Measurements from ENCODE around the gene SERINC2.
A peak's percentile ranks its signal among the peaks of the same experiment; 100 is the strongest.
"Not testable (repeated sequence)": the region's sequence is repeated elsewhere in the genome, so short reads cannot be mapped to it uniquely, and the experiment has no call there.

The SERINC2 gene

DNA sequence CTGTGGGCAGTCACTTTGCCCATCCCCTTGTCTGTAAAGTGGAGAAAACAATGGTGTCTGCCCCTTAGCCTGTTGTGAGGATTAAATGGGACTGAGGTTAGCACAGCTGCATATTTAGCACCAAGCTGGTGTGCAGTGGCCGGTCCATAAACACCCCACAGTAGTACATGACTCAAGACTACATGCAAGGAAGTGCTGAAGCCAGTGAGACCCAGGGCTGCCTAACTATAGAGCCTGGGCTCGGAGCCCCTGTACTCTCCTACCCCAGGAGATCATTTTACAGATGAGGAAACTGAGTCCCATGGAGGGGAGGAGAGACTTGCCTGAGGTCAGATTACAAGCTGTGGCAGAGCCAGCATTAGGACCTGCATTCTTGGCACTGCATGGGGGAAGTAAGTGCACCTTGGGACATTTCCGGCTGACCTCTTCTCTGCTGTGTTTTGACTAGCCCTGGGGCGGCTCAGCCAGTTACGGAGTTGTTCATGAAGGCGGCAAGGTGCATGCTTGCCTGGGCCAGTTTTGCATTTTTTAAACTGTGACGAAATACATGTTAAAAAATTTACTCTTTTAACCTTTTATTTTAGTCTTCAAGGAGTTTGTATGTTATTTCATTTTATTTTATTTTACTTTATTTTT lies 3.2 kb downstream of the SERINC2 start:
- no peak for DNase-seq

- no peak for DNase-seq
These were observed 4.1 kb downstream of the SERINC2 start for GRCh38 chr1:31417148-31417547.

DNA sequence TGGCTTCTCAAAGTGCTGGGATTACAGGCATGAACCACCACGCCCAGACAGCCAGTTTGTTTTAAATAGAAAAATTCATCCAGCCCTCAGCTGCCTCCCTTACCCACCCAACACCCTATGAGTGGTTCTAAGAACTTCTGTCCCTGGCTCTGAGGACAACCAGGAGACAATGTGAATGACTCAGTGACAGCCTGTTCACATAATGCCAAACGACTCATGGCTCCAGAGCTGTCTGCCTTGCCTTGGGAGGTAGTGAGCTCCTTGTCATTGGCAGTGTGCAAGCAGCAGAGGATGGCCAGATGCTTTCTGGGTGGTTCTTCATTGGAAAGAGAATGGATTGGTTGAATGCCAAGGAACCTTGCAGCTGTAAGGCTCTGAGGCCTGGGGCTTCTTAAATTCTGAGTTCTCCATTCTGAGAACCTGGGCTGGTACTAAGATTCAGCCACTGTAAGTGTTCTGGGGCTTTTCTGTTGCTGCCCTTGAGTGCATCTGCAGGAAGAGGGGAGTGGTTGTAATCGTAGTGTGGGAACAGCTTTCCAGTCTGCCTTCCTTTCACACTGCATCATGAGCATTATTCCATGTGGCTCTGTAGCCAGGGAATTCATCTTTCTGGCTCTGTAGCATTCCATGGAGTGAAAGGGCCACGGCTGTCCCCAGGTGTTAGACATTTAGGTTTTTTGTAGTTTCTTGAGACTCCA lies 5.8 kb downstream of the SERINC2 start:
- DNase-seq: no peak

DNA sequence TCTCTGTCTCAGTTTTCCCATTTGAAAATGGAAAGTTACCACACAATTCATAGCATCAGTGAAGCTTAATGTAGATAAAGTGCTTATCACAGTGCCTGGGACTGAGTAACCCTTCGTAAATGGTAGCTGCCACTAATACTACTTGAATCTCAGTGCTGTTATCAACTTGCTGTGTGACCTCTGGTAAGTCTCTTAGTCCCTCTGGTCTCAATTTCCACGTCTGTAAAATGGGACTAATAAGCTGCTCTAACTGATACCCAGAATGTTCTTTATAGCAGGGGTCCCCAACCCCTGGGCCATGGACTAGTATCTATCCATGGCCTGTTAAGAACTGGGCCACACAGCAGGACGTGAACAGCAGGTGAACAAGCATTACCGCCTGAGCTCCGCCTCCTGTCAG lies 7.7 kb downstream of the SERINC2 start:
- no peak for DNase-seq

DNA sequence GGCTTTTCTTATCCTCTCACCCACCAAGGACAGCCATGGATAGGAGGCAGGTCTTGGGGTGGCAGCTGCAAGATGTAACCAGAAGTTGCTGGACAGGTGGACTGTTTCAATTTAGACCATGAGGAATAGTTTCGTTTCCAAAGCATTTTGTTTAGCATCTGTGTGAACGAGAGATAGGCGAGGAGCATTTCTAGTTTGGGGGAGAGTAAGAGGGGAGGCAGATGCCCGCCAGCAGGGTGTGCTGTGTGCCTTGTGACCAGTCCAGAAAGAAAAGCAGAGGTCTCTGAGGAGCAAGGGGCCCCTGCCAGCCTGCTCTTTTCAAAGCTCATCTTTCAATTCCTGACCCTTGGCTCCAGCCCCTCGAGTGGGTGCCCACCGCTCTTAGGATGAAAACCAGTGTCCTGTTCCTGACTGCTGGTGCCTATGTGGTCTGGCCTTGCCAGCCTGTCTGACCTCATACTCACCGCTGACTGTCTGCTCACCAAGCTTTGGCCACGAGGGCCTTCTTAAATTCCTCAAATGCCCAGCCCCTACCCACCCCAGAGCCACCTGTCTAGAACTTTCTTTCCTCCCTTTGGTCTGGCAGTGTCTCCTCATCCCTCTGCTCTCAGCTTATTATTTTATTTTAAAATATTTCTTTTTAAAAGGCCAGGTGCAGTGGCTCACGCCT lies 8.5 kb downstream of the SERINC2 start:
- no peak for DNase-seq

DNA sequence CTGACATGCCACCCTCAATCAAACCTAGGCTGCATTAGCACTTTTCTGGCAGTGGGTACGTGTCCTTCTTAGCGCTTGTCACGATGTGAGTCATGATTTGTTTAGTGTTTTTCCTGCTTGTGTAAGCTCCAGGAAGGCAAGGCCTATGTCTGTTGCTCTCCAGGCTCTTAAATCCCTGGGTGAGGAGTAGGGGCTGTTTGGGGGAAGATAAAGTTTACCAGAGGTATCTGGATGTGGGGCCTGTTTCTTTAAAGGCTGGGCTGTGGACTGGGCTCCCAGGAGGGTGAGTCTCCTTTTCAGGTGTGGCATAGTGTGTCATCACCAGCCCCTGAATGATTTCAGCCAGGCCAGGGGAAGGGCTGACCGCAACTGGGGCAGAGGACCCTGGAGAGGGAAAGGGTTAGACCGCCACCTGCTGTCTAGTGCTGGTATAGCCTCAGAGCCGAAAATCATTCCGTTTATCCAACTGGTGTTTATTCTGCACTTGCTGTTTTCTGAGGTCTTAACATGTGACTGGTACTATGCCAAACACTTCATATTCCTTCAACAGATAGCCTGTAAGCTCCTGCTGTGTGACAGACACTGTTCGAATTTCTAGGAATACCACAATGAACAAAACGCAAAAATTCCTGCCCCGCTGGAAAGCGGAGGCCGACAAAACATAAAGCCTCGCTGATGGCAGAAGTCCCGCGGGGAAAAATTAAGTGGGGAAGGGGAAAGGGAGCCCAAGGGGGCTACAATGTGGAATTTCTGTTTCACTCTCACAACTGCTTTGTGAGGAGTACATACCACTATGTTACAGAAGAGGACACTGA lies 9.7 kb downstream of the SERINC2 start:
- DNase-seq: peak; percentile 66

DNA sequence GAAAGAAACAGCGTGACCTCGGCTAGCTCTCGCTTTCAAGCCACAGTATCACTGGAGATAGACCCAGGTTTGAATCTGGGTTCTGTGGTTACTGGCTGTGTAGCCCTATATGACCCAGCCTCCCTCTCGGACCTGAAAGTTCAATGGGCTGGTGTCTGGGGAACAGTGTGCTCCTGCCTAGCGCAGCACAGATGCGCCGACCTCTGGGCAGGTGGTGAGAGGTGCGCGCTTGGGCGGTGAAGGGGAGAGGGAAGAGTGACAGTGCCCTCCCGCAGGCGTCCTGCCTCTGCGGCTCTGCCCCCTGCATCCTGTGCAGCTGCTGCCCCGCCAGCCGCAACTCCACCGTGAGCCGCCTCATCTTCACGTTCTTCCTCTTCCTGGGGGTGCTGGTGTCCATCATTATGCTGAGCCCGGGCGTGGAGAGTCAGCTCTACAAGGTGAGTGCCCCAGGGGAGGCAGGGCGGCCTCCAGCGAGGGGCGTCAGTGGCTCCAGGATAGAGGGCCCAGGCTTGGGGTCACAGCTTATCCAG lies 10.5 kb downstream of the SERINC2 start:
- DNase-seq: no peak

- DNase-seq: no peak
These were observed 11.6 kb downstream of the SERINC2 start for GRCh38 chr1:31424568-31424967.

DNA sequence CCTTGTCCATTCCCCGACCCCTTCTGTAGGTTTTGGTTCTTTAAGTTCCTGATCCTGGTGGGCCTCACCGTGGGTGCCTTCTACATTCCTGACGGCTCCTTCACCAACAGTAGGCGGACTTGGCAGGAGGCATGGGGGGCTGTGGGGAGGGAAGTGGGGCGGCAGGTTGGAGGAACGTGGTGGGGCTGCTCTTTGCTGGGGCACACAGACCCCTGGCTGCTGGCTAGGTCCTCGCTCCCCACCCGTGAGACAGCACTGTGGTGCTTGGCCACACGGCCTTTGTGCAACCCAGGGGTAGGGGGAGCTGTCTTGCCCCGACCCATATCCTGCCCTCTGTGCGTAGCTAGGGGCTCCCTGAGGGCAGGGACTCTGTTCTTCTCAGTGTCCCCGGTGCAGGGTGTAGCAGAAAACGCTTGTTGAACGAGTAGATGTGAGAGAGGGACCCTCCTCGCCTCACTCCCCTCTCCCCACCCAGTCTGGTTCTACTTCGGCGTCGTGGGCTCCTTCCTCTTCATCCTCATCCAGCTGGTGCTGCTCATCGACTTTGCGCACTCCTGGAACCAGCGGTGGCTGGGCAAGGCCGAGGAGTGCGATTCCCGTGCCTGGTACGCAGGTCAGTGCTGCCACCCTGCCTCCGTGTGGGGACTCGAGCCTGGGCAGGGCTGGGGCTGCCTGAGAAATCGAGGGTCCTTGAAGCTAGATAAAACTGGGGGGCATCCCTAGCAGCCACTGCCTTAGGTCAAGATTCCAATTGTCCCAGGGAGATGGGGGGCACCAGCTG lies 12.5 kb downstream of the SERINC2 start:
- no peak for DNase-seq

DNA sequence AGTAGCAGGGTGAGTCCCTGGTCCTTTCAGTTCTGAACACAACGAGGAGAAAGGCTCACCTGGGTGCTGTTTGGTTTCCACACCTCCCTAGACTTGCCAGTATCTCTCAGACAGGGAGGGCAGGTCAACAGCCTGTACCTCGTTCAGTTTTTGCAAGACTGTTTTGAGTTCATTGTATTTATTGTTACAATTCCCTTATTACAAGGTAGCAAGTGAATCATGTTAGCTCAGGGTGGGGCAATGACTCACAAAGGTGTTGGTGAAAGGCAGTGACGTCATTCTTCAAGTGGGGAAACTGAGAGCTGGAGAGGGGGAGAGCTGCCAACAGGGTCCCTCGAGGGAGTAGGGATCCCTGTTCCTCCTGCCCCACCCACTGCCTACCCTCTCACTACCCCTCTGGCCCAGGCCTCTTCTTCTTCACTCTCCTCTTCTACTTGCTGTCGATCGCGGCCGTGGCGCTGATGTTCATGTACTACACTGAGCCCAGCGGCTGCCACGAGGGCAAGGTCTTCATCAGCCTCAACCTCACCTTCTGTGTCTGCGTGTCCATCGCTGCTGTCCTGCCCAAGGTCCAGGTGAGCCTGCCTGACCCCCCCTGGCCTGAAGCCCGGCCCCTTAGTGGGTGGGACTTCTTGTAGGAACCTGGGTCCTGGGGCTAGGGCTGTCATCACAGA lies 13.4 kb downstream of the SERINC2 start:
- no peak for DNase-seq

DNA sequence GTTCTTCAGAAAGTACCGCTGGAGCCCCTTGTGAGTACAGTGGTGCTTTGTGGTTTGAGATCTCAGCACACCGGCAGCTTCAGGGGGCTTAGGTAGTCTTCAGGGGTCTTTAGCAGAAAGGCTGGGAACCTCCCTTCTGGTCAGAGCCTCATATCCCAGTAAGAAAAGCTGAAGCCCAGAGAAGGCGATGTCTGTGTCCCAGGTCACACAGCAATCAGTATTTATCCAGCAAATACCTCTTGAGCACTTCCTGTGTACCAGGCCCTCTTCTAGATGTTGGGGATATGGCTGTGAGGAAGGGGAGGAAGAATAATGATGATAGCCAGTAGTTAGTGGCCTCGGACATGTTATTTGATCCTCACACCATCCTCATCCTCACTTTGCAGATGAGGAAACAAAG lies 14.3 kb downstream of the SERINC2 start:
- DNase-seq: no peak

DNA sequence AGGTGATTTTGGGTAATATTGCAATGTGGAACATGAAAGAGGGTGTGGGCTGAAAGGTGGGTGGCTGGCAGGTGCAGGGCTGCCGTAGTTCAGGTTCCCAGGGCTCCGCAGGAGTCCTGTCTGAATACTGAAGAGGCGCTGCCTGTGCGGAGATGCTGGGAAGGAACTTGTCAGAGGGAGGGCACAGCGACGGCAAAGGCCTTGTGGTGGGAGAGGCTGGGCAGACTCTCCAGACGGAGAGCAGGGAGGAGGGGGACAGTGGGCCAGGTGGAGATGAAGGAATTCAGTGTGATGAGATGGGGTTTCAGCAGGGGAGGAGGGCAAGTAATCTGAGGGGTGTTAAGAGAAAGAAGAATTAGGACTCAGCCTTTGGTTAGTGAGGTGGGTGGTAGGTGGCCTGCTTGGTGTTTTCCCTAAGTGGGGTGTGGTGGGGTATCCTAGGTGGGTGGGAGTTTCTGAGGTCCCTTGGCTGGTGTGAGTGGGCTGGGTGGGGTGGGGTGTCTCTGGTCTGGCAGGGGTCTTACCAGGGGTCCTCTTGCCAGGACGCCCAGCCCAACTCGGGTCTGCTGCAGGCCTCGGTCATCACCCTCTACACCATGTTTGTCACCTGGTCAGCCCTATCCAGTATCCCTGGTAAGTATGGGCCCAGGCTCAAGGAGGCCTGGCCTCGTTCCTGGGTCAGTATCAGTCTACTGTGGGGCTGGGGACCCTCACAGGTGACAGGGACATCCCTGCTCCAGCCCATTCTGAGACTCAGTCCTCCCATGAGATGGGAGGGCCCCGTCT lies 15.6 kb downstream of the SERINC2 start:
- no peak for DNase-seq

DNA sequence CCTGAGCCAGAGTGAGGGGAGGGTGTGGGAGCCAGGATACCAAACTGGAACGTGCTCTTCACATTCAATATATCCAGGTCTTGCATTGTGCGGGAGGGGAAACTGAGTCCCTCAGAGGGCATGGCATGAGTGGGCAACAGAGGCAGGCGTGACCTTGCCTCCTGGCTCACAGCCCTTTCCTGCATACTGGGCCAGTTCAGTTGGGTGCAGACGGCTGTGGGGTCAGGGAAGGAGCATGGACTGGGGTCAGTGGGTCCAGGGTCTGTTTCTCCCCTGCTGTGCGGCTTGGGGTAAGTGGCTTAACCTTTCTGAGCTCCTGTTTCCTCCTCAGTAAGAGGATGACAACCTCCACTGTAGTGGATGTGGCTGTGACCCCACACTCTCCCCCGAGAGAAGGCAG lies 16.6 kb downstream of the SERINC2 start:
- no peak for DNase-seq

- DNase-seq: not testable (repeated sequence)
These were observed 18.6 kb downstream of the SERINC2 start for GRCh38 chr1:31431351-31432257.

- DNase-seq: no peak
These were observed 19.8 kb downstream of the SERINC2 start for GRCh38 chr1:31432592-31433395.

- no peak for DNase-seq
These were observed 20.4 kb downstream of the SERINC2 start for GRCh38 chr1:31433396-31433930.

- DNase-seq: no peak
These were observed 21.3 kb downstream of the SERINC2 start for GRCh38 chr1:31434101-31434871.

DNA sequence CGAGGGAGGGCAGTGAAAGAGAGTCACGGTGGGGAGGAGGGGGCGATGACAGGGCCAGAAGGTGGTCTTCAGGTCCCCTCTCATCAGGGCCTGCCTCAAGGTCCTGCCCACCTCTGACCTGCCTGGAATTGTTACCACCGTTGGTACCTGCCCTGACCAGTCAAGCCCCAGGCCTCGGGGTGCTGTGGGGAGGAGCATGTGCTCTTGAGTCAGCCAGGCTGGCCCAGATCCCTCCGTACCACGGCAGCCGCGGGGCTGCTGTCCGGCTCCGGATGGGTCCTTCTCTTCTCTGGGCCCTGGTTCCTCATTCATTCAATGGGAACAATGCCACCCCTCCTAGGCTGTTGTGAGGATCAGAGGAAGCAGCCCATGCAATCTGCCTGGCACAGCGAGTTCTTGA lies 22.0 kb downstream of the SERINC2 start:
- no peak for DNase-seq
